ENCODE measurements around the gene CTNND2. TPM values are rescaled to one million over a fixed set of nuclear protein-coding genes. Genes with fewer than 3 reads are reported as not detected.
"Not testable (repeated sequence)": the region's sequence is repeated elsewhere in the genome, so short reads cannot be mapped to it uniquely, and the experiment has no call there.

The CTNND2 gene
- total RNA-seq, 1 experiment from 2014 or later = not detected

DNA sequence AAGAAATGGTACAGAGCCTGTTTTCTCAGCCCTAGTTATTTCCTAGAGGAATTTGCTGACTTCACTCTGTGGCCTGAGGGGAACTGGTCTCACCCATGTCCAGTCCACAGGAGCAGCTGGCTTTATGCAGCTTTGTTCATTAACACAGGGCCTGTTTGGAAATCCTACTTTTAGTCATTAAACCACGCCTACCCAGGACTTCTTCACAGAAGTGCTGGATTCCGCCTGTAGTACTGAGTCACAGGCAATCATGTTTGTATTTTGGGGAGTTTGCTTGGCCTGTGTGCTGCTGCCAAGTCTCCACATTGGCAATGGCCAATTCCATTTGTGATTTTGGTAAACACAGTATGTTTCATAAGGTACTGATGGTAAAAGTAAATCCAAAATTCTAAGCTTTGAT, 52.8 kb downstream of the CTNND2 start:
- CTCF ChIA-PET = no interaction called here
- POLR2A ChIA-PET (ENCODE audit: low non-redundant PET) = no interaction called here
- BruUV-seq (replicated peaks) = no TSS peak
- Histone ChIP-seq H3K9me3 (ENCODE audit: low read depth, low read length, poor library complexity, severe bottlenecking) (peaks cover 20% of the 10 kb centered on the region), H3K4me3 (ENCODE audit: low read depth, low read length, poor library complexity, severe bottlenecking) (no peak overlapping the region), H3K27ac (ENCODE audit: low read depth, low read length, poor library complexity, severe bottlenecking) (no peak overlapping the region), H3K4me1 (ENCODE audit: insufficient read depth, low read length, poor library complexity, severe bottlenecking) (no peaks in the 10 kb centered on the region), H3K36me3 (ENCODE audit: insufficient read depth, low read length, poor library complexity, severe bottlenecking) (no peaks in the 10 kb centered on the region), H3K27me3 (replicated peaks; ENCODE audit: insufficient read depth, low read depth, low read length, poor library complexity) (no peaks in the 10 kb centered on the region)
- no peak for DNase-seq (ENCODE audit: low spot score)
- TF ChIP-seq CTCF (conservative IDR thresholded peaks at IDR 0.05; ENCODE audit: low read depth, low read length) = no peak
- no peak for TF ChIP-seq EZH2 (IDR thresholded peaks at IDR 0.05; ENCODE audit: borderline replicate concordance, low read depth, low read length, poor library complexity, severe bottlenecking)
- intact Hi-C loops (cut with micrococcal nuclease; ENCODE audit: unreplicated experiment) = no loop called here

DNA sequence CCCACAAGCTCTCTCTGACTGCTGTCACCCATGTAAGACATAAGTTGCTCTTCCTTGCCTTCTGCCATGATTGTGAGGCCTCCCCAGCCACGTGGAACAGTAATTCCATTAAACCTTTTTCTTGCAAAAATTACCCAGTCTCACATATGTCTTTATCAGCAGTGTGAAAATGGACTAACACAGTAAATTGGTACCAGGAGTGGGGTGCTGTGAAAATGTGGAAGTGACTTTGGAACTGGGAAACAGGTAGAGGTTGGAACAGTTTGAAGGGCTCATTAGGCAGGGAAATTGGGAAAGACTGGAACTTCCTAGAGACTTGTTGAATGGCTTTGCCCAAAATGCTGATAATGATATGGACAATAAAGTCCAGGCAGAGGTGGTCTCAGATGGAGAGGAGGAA, 75.7 kb downstream of the CTNND2 start:
- CTCF ChIA-PET; BruUV-seq (replicated peaks); H3K27ac ChIP-seq (ENCODE audit: low read depth, low read length, poor library complexity, severe bottlenecking); H3K36me3 ChIP-seq (ENCODE audit: insufficient read depth, low read length, poor library complexity, severe bottlenecking); POLR2A ChIA-PET (ENCODE audit: low non-redundant PET); intact Hi-C loops (cut with micrococcal nuclease; ENCODE audit: unreplicated experiment); H3K4me3 ChIP-seq (ENCODE audit: low read depth, low read length, poor library complexity, severe bottlenecking); H3K4me1 ChIP-seq (ENCODE audit: insufficient read depth, low read length, poor library complexity, severe bottlenecking); H3K27me3 ChIP-seq (replicated peaks; ENCODE audit: insufficient read depth, low read depth, low read length, poor library complexity); DNase-seq (ENCODE audit: low spot score): not testable (repeated sequence)
- peaks cover 11% of the 10 kb centered on the region for H3K9me3 ChIP-seq (ENCODE audit: low read depth, low read length, poor library complexity, severe bottlenecking)

GRCh38 chr5:11822598-11822997, 81.6 kb downstream of the CTNND2 start:
- POLR2A ChIA-PET (ENCODE audit: low non-redundant PET) = no interaction called here
- peaks cover 18% of the 10 kb centered on the region for H3K9me3 ChIP-seq (ENCODE audit: low read depth, low read length, poor library complexity, severe bottlenecking)
- TF ChIP-seq CTCF (conservative IDR thresholded peaks at IDR 0.05; ENCODE audit: low read depth, low read length) = no peak
- TF ChIP-seq EZH2 (IDR thresholded peaks at IDR 0.05; ENCODE audit: borderline replicate concordance, low read depth, low read length, poor library complexity, severe bottlenecking) = no peak
- H3K4me3 ChIP-seq (ENCODE audit: low read depth, low read length, poor library complexity, severe bottlenecking) = no peak overlapping the region
- no peaks in the 10 kb centered on the region for H3K36me3 ChIP-seq (ENCODE audit: insufficient read depth, low read length, poor library complexity, severe bottlenecking)
- H3K27ac ChIP-seq (ENCODE audit: low read depth, low read length, poor library complexity, severe bottlenecking) = no peak overlapping the region
- no peaks in the 10 kb centered on the region for H3K4me1 ChIP-seq (ENCODE audit: insufficient read depth, low read length, poor library complexity, severe bottlenecking)
- intact Hi-C loops (cut with micrococcal nuclease; ENCODE audit: unreplicated experiment) = no loop called here
- DNase-seq (ENCODE audit: low spot score) = no peak
- CTCF ChIA-PET = no interaction called here
- H3K27me3 ChIP-seq (replicated peaks; ENCODE audit: insufficient read depth, low read depth, low read length, poor library complexity) = no peaks in the 10 kb centered on the region
- BruUV-seq (replicated peaks) = no TSS peak

DNA sequence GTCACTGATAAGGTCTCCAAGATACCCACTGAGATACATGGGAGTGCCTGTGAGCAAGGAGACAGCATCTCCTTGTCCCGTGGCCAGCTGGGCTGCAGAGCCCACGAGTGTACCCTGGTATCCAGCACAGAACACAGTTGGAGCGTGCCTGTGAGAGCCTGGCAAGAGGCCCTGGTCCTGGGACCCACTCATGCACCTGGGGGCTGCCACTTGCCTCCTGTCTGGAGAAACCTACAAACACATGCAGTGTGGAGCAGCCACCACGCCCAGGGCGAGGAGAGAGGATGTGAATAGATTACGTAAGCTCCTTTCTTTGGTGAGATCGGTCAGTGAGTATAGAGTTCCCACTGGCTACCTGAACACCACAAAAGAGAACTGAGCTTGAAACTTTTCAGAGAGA, 88.3 kb downstream of the CTNND2 start:
- no peak for DNase-seq (ENCODE audit: low spot score)
- POLR2A ChIA-PET (ENCODE audit: low non-redundant PET) = no interaction called here
- intact Hi-C loops (cut with micrococcal nuclease; ENCODE audit: unreplicated experiment) = no loop called here
- no peaks in the 10 kb centered on the region for H3K4me1 ChIP-seq (ENCODE audit: insufficient read depth, low read length, poor library complexity, severe bottlenecking)
- H3K4me3 ChIP-seq (ENCODE audit: low read depth, low read length, poor library complexity, severe bottlenecking) = no peak overlapping the region
- no peak overlapping the region for H3K27ac ChIP-seq (ENCODE audit: low read depth, low read length, poor library complexity, severe bottlenecking)
- BruUV-seq (replicated peaks) = no TSS peak
- H3K36me3 ChIP-seq (ENCODE audit: insufficient read depth, low read length, poor library complexity, severe bottlenecking) = no peaks in the 10 kb centered on the region
- peaks cover 10% of the 10 kb centered on the region for H3K9me3 ChIP-seq (ENCODE audit: low read depth, low read length, poor library complexity, severe bottlenecking)
- TF ChIP-seq EZH2 (IDR thresholded peaks at IDR 0.05; ENCODE audit: borderline replicate concordance, low read depth, low read length, poor library complexity, severe bottlenecking) = no peak
- TF ChIP-seq CTCF (conservative IDR thresholded peaks at IDR 0.05; ENCODE audit: low read depth, low read length) = no peak
- H3K27me3 ChIP-seq (replicated peaks; ENCODE audit: insufficient read depth, low read depth, low read length, poor library complexity) = no peaks in the 10 kb centered on the region
- CTCF ChIA-PET = no interaction called here

Measured in A673 (cell line).